IMR-90 (cell line): Measurements from ENCODE around the gene CLEC20A. TPM values are rescaled to one million over a fixed set of nuclear protein-coding genes. Genes with fewer than 3 reads are reported as not detected.

Experiments used
- ATAC-seq: fragments of 200-7000 bp; cut with Tn5 transposase; 2 replicates; pipeline ENCODE4 v1.9.1; 2020; ENCODE audit warnings: low read depth, mild to moderate bottlenecking, moderate library complexity
- BruUV-seq: library from RNA; stranded (reverse); fragments of 400-500 nt; replicated peaks from 2 replicates; lab custom pipeline; 2021; lab: Mats Ljungman, UMichigan
- CTCF ChIA-PET: fragments of 300-600 bp; formaldehyde crosslinking; extraction: SDS; loops from one replicate; lab custom pipeline; 2021; ENCODE audit warnings: antibody characterized with exemption; lab: Yijun Ruan, JAX
- POLR2A ChIA-PET: fragments of 300-600 bp; sonication (Branson Sonifier 250); formaldehyde crosslinking; loops from one replicate; lab custom pipeline; 2022; ENCODE audit warnings: antibody characterized with exemption; ENCODE audit not compliant: unreplicated experiment; lab: Charles Lee
- DNase-seq: peaks from one replicate; pipeline ENCODE4 v3.0.0; 2013
- H2AFZ ChIP-seq: replicated peaks from 2 replicates; pipeline ENCODE3; 2013; ENCODE audit warnings: low read length, mild to moderate bottlenecking; ENCODE audit not compliant: poor library complexity
- H2AK5ac ChIP-seq: 2 replicates; pipeline ENCODE4 v1.6.1; 2013; ENCODE audit warnings: low read depth, low read length, inconsistent platforms
- H2AK9ac ChIP-seq: replicated peaks from 2 replicates; pipeline ENCODE3; 2013; ENCODE audit warnings: mild to moderate bottlenecking, low read depth, low read length, moderate library complexity; ENCODE audit not compliant: poor library complexity
- H2BK120ac ChIP-seq: 2 replicates; pipeline ENCODE4 v1.6.1; 2013; ENCODE audit warnings: low read depth, low read length, inconsistent platforms
- H2BK15ac ChIP-seq: 3 replicates; pipeline ENCODE4 v1.6.1; 2013; ENCODE audit warnings: low read depth, low read length, inconsistent platforms
- H2BK20ac ChIP-seq: 2 replicates; pipeline ENCODE4 v1.6.1; 2013; ENCODE audit warnings: low read depth, mild to moderate bottlenecking, inconsistent platforms, low read length, moderate library complexity
- H2BK5ac ChIP-seq: 2 replicates; pipeline ENCODE4 v1.6.1; 2013; ENCODE audit warnings: mild to moderate bottlenecking, low read depth, low read length, inconsistent platforms; ENCODE audit not compliant: poor library complexity, severe bottlenecking
- H3K14ac ChIP-seq: replicated peaks from 2 replicates; pipeline ENCODE4 v1.6.1; 2013; ENCODE audit warnings: low read depth, low read length, inconsistent platforms
- H3K18ac ChIP-seq: 2 replicates; pipeline ENCODE4 v1.6.1; 2013; ENCODE audit warnings: low read depth, low read length, control low read depth
- H3K23ac ChIP-seq: 2 replicates; pipeline ENCODE4 v1.6.1; 2013; ENCODE audit warnings: low read depth, low read length, inconsistent platforms
- H3K27ac ChIP-seq: 2 replicates; pipeline ENCODE4 v1.5.1; 2013; ENCODE audit warnings: mild to moderate bottlenecking, control low read depth, low read length; ENCODE audit not compliant: insufficient read depth
- H3K27me3 ChIP-seq: 2 replicates; pipeline ENCODE4 v1.6.1; 2013; ENCODE audit warnings: low read length; ENCODE audit not compliant: control insufficient read depth, insufficient read depth
- H3K36me3 ChIP-seq: 2 replicates; pipeline ENCODE4 v1.6.1; 2013; ENCODE audit warnings: low read length, mixed read lengths; ENCODE audit not compliant: control insufficient read depth, insufficient read depth
- H3K4ac ChIP-seq: 2 replicates; pipeline ENCODE4 v1.6.1; 2013; ENCODE audit warnings: low read depth, low read length, inconsistent platforms
- H3K4me1 ChIP-seq: 2 replicates; pipeline ENCODE4 v1.6.1; 2013; ENCODE audit warnings: low read length, mixed read lengths; ENCODE audit not compliant: control insufficient read depth, insufficient read depth
- H3K4me2 ChIP-seq: 2 replicates; pipeline ENCODE4 v1.6.1; 2013; ENCODE audit warnings: low read depth, mild to moderate bottlenecking, control low read depth, low read length, moderate library complexity
- H3K4me3 ChIP-seq: 2 replicates; pipeline ENCODE4 v1.5.1; 2013; ENCODE audit warnings: low read depth, mild to moderate bottlenecking, control low read depth, low read length, moderate library complexity; ENCODE audit not compliant: insufficient read depth
- H3K56ac ChIP-seq: 2 replicates; pipeline ENCODE4 v1.6.1; 2013; ENCODE audit warnings: low read length, inconsistent platforms; ENCODE audit not compliant: insufficient read depth; ENCODE audit errors: extremely low read depth
- H3K79me1 ChIP-seq, 2 experiments: 2 replicates each; pipeline ENCODE4 v1.6.1; 2013; ENCODE audit warnings: low read length in 2 of 2, inconsistent platforms in 1 of 2, low read depth in 1 of 2
- H3K9ac ChIP-seq: 2 replicates; pipeline ENCODE4 v1.6.1; 2013; ENCODE audit warnings: low read depth, low read length, control low read depth
- H3K9me1 ChIP-seq: 2 replicates; pipeline ENCODE4 v1.6.1; 2013; ENCODE audit warnings: low read length, inconsistent platforms; ENCODE audit not compliant: insufficient read depth
- H3K9me3 ChIP-seq: 2 replicates; pipeline ENCODE4 v1.6.1; 2013; ENCODE audit warnings: low read length; ENCODE audit not compliant: control insufficient read depth, insufficient read depth
- H4K20me1 ChIP-seq: 2 replicates; pipeline ENCODE4 v1.6.1; 2013; ENCODE audit warnings: low read length, inconsistent platforms; ENCODE audit not compliant: insufficient read depth
- H4K5ac ChIP-seq: 2 replicates; pipeline ENCODE4 v1.6.1; 2013; ENCODE audit warnings: mild to moderate bottlenecking, low read depth, low read length, control low read depth
- H4K8ac ChIP-seq, 2 experiments: 2 replicates each; pipeline ENCODE4 v1.6.1; 2013; ENCODE audit warnings: low read depth in 2 of 2, low read length in 2 of 2, control low read depth in 1 of 2, inconsistent platforms in 1 of 2
- H4K91ac ChIP-seq: 2 replicates; pipeline ENCODE4 v1.6.1; 2013; ENCODE audit warnings: low read depth, low read length, inconsistent platforms; ENCODE audit not compliant: insufficient read depth
- BHLHE40 ChIP-seq: fragments of 150-350 bp; IDR thresholded peaks from 2 replicates; pipeline ENCODE4 v1.6.1; 2016; ENCODE audit warnings: mild to moderate bottlenecking, low read depth, low read length
- FOS ChIP-seq: fragments of 150-350 bp; IDR thresholded peaks from 2 replicates; pipeline ENCODE4 v1.6.1; 2016; ENCODE audit warnings: low read depth, low read length
- MXI1 ChIP-seq: IDR thresholded peaks from 2 replicates; pipeline ENCODE4 v1.6.1; 2012; ENCODE audit warnings: low read depth, mild to moderate bottlenecking, low read length, moderate library complexity, borderline replicate concordance
- POLR2A ChIP-seq: IDR thresholded peaks from 2 replicates; pipeline ENCODE4 v1.6.1; 2012; ENCODE audit warnings: mild to moderate bottlenecking, low read depth, low read length
- SMC3 ChIP-seq: fragments of 150-350 bp; IDR thresholded peaks from 2 replicates; pipeline ENCODE4 v1.6.1; 2016; ENCODE audit warnings: low read depth, mild to moderate bottlenecking, antibody characterized with exemption, low read length, moderate library complexity
- WGBS, 2 experiments: methylation state at CpG; one replicate each; pipeline versions ENCODE4 v1.1.5 to v1.1.7; 2013; ENCODE audit warnings: missing lambda C conversion rate in 2 of 2; ENCODE audit not compliant: insufficient read length in 1 of 2; ENCODE audit errors: extremely low coverage in 2 of 2; 5-methylcytosine and 5-hydroxymethylcytosine counted together
- dilution Hi-C: fragments of 300-500 bp; cut with HindIII; formaldehyde crosslinking; loops from one replicate; pipeline ENCODE4 v1.14.3; 2018; ENCODE audit warnings: low sequenced_read_pairs; ENCODE audit not compliant: unreplicated experiment
- in situ Hi-C: fragments of 300-500 bp; cut with MboI; formaldehyde crosslinking; loops from 3 replicates; pipeline ENCODE4 v1.14.3; 2019; ENCODE audit warnings: low sequenced_read_pairs, inconsistent platforms, mixed read lengths
- intact Hi-C: fragments of 100-400 bp; cut with micrococcal nuclease; formaldehyde crosslinking; loops from 2 replicates; pipeline ENCODE4 v1.10.0; 2022
- polyA plus RNA-seq, 3 experiments: library from polyadenylated mRNA; depleted of rRNA; stranded (reverse); fragments of >200 nt; gene quantifications; 2 replicates each; pipeline ENCODE4 v1.2.3, GENCODE V29; 2012; ENCODE audit warnings: low replicate concordance in 1 of 3
- total RNA-seq: library from RNA; depleted of rRNA; stranded (reverse); fragments of >200 nt; gene quantifications from 2 replicates; pipeline ENCODE4 v1.2.3, GENCODE V29; 2012

The CLEC20A gene
- total and polyA plus RNA-seq, 2 of the 4 experiments (the other 2 are of a cell fraction), result not detected

- DNase-seq (no peak), ATAC-seq (no peak)
- H3K27me3 ChIP-seq, result peaks cover 3% of the 10 kb centered on the region
- CTCF ChIA-PET, result interaction anchor here (0.6 to 1.1 kb wide), 3 partner anchors 14 to 487 kb away, joined by 4 read pairs; no protein-coding TSS in a partner anchor
- H4K91ac ChIP-seq, result no peak overlapping the region
- no peak overlapping the region for H2BK120ac ChIP-seq
- no peaks in the 10 kb centered on the region for H4K20me1 ChIP-seq
- H3K79me1 ChIP-seq, result no peaks in the 10 kb centered on the region
- no peak overlapping the region for H2AK5ac ChIP-seq
- in situ Hi-C loops, result no loop called here
- H3K27ac ChIP-seq, result no peak overlapping the region
- no peaks in the 10 kb centered on the region for H3K9me3 ChIP-seq
- H3K9ac ChIP-seq, result no peak overlapping the region
- no peaks in the 10 kb centered on the region for H3K4me1 ChIP-seq
- dilution Hi-C loops, result no loop called here
- H2AFZ ChIP-seq, result no peak overlapping the region
- H4K5ac ChIP-seq, result no peak overlapping the region
- no peak overlapping the region for H2BK15ac ChIP-seq
- H3K18ac ChIP-seq, result no peak overlapping the region
- BruUV-seq, result no TSS peak
- no peak overlapping the region for H3K56ac ChIP-seq
- H3K14ac ChIP-seq, result no peak overlapping the region
- no peak overlapping the region for H2BK5ac ChIP-seq
- TF ChIP-seq SMC3 (no peak), MXI1 (no peak), POLR2A (no peak), FOS (no peak), BHLHE40 (no peak)
- H3K4me2 ChIP-seq, result no peak overlapping the region
- H2BK20ac ChIP-seq, result no peak overlapping the region
- no peak overlapping the region for H3K4me3 ChIP-seq
- no peaks in the 10 kb centered on the region for H3K36me3 ChIP-seq
- WGBS, 2 experiments, result no CpG with 5 or more reads among the region's 4 CpGs
- intact Hi-C loops, result no loop called here
- no peak overlapping the region for H3K23ac ChIP-seq
- H4K8ac ChIP-seq, result no peak overlapping the region
- no peaks in the 10 kb centered on the region; the same call in 1 of the 2 replicates for H3K9me1 ChIP-seq
- H2AK9ac ChIP-seq, result no peak overlapping the region
- POLR2A ChIA-PET, result no interaction called here
- no peak overlapping the region for H3K4ac ChIP-seq
Observed at GRCh38 chr1:178516110-178516509, 19.3 kb upstream of the CLEC20A start.
